Upper lobe of left lung (tissue), 6 donors: ENCODE data around the gene TSC22D2. TPM values are rescaled to one million over a fixed set of nuclear protein-coding genes. Genes with fewer than 3 reads are reported as not detected.

Source experiments
- ATAC-seq, 2 donors: fragments of 200-7000 bp; cut with Tn5 transposase; one replicate each; pipeline ENCODE4 v1.9.1; 2022; ENCODE audit warnings: mild to moderate bottlenecking in 2 of 2, moderate library complexity in 2 of 2; ENCODE audit not compliant: low FRiP score in 2 of 2
- DNase-seq, 2 donors: peaks; one replicate each; pipeline ENCODE4 v3.0.0-alpha.2; 2019 to 2020
- H3K27ac ChIP-seq, 4 donors: fragments of 200-600 bp; sonication (generic); one replicate each; pipeline ENCODE4 v1.5.1; 2016 to 2019
- H3K27me3 ChIP-seq, 4 donors: fragments of 200-600 bp; sonication (generic); one replicate each; pipeline ENCODE4 v1.5.1; 2017 to 2019
- H3K36me3 ChIP-seq, 4 donors: fragments of 200-600 bp; sonication (generic); one replicate each; pipeline ENCODE4 v1.5.1; 2016 to 2019
- H3K4me1 ChIP-seq, 4 donors: fragments of 200-600 bp; sonication (generic); one replicate each; pipeline ENCODE4 v1.5.1; 2018 to 2019
- H3K4me3 ChIP-seq, 4 donors: fragments of 200-600 bp; sonication (generic); one replicate each; pipeline ENCODE4 v1.5.1; 2017 to 2019; ENCODE audit warnings: mild to moderate bottlenecking in 2 of 4, moderate library complexity in 1 of 4
- H3K9me3 ChIP-seq, 4 donors: fragments of 200-600 bp; sonication (generic); one replicate each; pipeline ENCODE4 v1.5.1; 2018 to 2019
- EP300 ChIP-seq, 4 donors: sonication (generic); formaldehyde crosslinking; IDR thresholded peaks; one replicate each; pipeline ENCODE4 v1.5.1; 2017; ENCODE audit warnings: antibody characterized with exemption in 4 of 4, control low read depth in 2 of 4
- POLR2A ChIP-seq, 4 donors: fragments of 450-650 bp; IDR thresholded peaks; one replicate each; pipeline ENCODE4 v1.5.1; 2016 to 2017; ENCODE audit warnings: antibody characterized with exemption in 4 of 4, mild to moderate bottlenecking in 2 of 4
- POLR2AphosphoS5 ChIP-seq, 2 donors: sonication (generic); formaldehyde crosslinking; IDR thresholded peaks; one replicate each; pipeline ENCODE4 v1.5.1; 2017; ENCODE audit warnings: antibody characterized with exemption in 2 of 2
- WGBS, 2 donors: methylation state at CpG; one replicate each; pipeline ENCODE4 v1.1.5; 2017 to 2018; 5-methylcytosine and 5-hydroxymethylcytosine counted together
- total RNA-seq, 6 donors: library from RNA; depleted of rRNA in 4 of 6; stranded (reverse); fragments of >200 nt in 4 of 6; gene quantifications; one replicate each; pipeline versions ENCODE4 v1.1.0 to v1.2.1, GENCODE V29; 2016 to 2021
- TF ChIP-seq, protein P1 (sequence below), 6 experiments: fragments of 450-650 bp in 4 of 6; fragments of 200-600 bp in 2 of 6; sonication (generic) in 2 of 6; IDR thresholded peaks; one replicate each; pipeline ENCODE4 v1.5.1; 2016 to 2019; ENCODE audit warnings: antibody characterized with exemption in 6 of 6
- donor health status: DM: no; HTN: no; CAD: no; lungs with moderate emphysema.
- donor health status: DM: no; HTN: yes; CAD: no; lungs with severe emphysema.

The TSC22D2 gene
- total RNA-seq, 6 donors from 2014 or later, result 18.3 to 31.4 (median 25.5) TPM

DNA sequence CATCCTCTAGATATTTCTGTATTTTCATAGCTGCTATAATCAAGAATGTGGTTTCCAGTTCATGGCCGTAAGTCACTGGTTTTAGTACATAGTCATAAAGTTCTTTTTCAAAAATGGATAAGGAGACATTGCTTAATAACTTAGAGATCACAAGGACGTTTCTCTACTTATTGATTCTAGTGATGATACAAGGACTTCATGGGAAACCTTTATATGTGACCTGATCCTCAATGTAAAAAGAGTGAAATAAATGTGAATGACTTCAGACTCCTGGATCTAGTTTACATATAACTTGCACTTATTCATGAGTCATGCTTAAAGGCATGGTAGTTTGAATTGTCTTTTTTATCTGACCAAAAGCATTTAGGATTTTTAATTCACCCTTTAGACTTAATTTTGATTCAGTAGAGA is 35.2 kb downstream of the TSC22D2 start:
- ATAC-seq, result no peak
- H3K4me1 ChIP-seq, result peaks cover 6 to 13% (median 9%) of the 10 kb centered on the region in 4 donors
- H3K9me3 ChIP-seq, result no peaks in the 10 kb centered on the region
- H3K36me3 ChIP-seq, result no peaks in the 10 kb centered on the region
- H3K4me3 ChIP-seq, result no peak overlapping the region
- no peak for DNase-seq
- H3K27me3 ChIP-seq, result no peaks in the 10 kb centered on the region
- 77 to 81% methylated on average over 2 of the region's 2 CpGs for WGBS, 2 donors
- H3K27ac ChIP-seq, result no peak overlapping the region
- TF ChIP-seq, protein P1, sequence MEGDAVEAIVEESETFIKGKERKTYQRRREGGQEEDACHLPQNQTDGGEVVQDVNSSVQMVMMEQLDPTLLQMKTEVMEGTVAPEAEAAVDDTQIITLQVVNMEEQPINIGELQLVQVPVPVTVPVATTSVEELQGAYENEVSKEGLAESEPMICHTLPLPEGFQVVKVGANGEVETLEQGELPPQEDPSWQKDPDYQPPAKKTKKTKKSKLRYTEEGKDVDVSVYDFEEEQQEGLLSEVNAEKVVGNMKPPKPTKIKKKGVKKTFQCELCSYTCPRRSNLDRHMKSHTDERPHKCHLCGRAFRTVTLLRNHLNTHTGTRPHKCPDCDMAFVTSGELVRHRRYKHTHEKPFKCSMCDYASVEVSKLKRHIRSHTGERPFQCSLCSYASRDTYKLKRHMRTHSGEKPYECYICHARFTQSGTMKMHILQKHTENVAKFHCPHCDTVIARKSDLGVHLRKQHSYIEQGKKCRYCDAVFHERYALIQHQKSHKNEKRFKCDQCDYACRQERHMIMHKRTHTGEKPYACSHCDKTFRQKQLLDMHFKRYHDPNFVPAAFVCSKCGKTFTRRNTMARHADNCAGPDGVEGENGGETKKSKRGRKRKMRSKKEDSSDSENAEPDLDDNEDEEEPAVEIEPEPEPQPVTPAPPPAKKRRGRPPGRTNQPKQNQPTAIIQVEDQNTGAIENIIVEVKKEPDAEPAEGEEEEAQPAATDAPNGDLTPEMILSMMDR (IDR thresholded peaks at IDR 0.05), result no peak
- TF ChIP-seq POLR2AphosphoS5 (IDR thresholded peaks at IDR 0.05) (no peak), EP300 (IDR thresholded peaks at IDR 0.05) (no peak), POLR2A (IDR thresholded peaks at IDR 0.05) (no peak)

DNA sequence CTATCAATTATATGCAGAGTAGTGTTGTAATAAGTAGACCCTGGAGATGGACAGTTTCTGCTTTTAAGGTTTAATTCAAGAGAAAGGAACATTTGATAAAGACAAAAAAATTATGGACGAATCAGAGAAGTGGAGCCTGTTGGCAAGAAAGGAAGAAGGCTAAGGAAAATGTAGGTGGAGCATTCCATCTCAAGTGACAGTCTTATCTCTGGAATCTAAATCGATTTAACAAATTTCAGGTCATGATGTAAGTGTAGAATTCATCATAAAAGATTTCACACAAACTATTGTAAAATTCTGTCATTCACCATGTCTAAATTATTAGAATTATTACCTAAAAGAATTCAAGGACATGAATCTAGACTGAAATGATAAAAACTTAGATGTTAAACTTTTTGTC is 36.3 kb downstream of the TSC22D2 start:
- 70 to 87% methylated on average over 2 of the region's 2 CpGs for whole genome bisulfite sequencing, 2 donors
- Histone ChIP-seq H3K36me3 (no peaks in the 10 kb centered on the region), H3K27me3 (no peaks in the 10 kb centered on the region), H3K27ac (no peak overlapping the region), H3K9me3 (no peaks in the 10 kb centered on the region), H3K4me3 (no peak overlapping the region), H3K4me1 (peaks cover 9 to 20% (median 12%) of the 10 kb centered on the region in 4 donors)
- ATAC-seq, result no peak
- DNase-seq, result no peak
- TF ChIP-seq EP300 (IDR thresholded peaks at IDR 0.05) (no peak), POLR2AphosphoS5 (IDR thresholded peaks at IDR 0.05) (no peak), POLR2A (IDR thresholded peaks at IDR 0.05) (no peak)
- TF ChIP-seq, protein P1 (IDR thresholded peaks at IDR 0.05), result no peak

DNA sequence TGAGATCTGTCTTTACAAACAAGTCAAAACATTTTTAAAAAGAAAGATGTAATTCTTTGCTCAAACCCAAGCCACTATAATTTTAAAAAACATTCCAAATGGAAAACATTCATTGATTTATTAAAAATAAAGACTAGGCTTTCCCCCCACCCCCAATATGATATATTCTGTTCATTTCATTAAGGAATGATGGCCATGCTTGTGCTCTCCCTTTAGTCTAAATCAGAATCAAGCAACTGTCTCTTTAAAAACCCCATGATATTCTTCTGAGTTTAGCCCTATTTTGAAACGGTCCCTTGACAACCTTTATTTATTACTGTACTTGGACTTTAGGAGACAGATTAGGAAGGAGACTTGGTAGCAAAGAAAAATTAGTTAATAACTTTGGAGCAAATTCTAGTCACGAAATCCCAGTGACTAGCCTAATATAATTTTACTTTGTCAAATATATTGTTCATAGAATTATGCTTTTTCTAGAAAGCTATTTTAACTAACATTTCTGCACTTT is 38.4 kb downstream of the TSC22D2 start:
- 62 to 70% methylated on average over 2 of the region's 2 CpGs for WGBS, 2 donors
- H3K36me3 ChIP-seq, result no peaks in the 10 kb centered on the region
- no peaks in the 10 kb centered on the region for H3K9me3 ChIP-seq
- no peak for TF ChIP-seq POLR2A (IDR thresholded peaks at IDR 0.05)
- TF ChIP-seq, protein P1 (IDR thresholded peaks at IDR 0.05), result no peak
- no peak for TF ChIP-seq EP300 (IDR thresholded peaks at IDR 0.05)
- no peak for TF ChIP-seq POLR2AphosphoS5 (IDR thresholded peaks at IDR 0.05)
- no peaks in the 10 kb centered on the region for H3K27me3 ChIP-seq
- H3K27ac ChIP-seq, result no peak overlapping the region
- H3K4me1 ChIP-seq, result peaks cover 25 to 38% (median 32%) of the 10 kb centered on the region in 4 donors
- no peak for DNase-seq
- H3K4me3 ChIP-seq, result no peak overlapping the region
- ATAC-seq, result no peak

DNA sequence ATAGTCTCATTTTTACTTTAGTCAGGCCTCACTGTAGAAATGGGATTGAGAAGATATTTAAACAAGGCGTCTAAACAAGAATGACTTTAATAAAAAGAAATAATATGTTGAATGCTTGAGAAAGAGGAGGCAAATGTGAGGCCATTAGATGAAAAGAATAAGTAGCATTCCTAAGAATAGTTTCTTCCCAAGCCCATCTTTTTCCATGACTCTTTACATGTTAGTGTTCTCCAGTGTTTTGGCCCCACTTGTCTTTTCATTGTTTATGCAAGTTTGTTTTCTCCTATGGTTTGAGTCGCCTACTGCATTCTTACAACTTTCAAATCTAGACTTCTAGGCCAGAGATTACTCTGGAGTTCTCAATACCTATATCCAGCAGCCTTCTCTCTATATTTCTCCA is 39.0 kb downstream of the TSC22D2 start:
- ATAC-seq (no peak), DNase-seq (no peak)
- 87 to 91% methylated on average over 2 of the region's 2 CpGs for WGBS, 2 donors
- TF ChIP-seq, protein P1 (IDR thresholded peaks at IDR 0.05), result no peak
- no peak for TF ChIP-seq POLR2A (IDR thresholded peaks at IDR 0.05)
- TF ChIP-seq POLR2AphosphoS5 (IDR thresholded peaks at IDR 0.05), result no peak
- no peak for TF ChIP-seq EP300 (IDR thresholded peaks at IDR 0.05)
- H3K9me3 ChIP-seq, result no peaks in the 10 kb centered on the region
- H3K27me3 ChIP-seq, result no peaks in the 10 kb centered on the region
- H3K4me1 ChIP-seq, result peaks cover 25 to 44% (median 34%) of the 10 kb centered on the region in 4 donors
- peak overlapping the region in 1 of 4 donors; percentile 35 for H3K27ac ChIP-seq
- no peaks in the 10 kb centered on the region for H3K36me3 ChIP-seq
- H3K4me3 ChIP-seq, result no peak overlapping the region
